GM23248 (cell line): ENCODE data around the gene POLA1.

Experiments
- EZH2 ChIP-seq: fragments of 200-600 bp; sonication (generic); IDR thresholded peaks from 2 replicates; pipeline ENCODE4 v1.6.1; 2018; ENCODE audit warnings: antibody characterized with exemption, mild to moderate bottlenecking; ENCODE audit not compliant: insufficient read depth, poor library complexity, severe bottlenecking
- EZH2phosphoT487 ChIP-seq: fragments of 200-600 bp; sonication (generic); IDR thresholded peaks from 2 replicates; pipeline ENCODE4 v1.6.1; 2018; ENCODE audit warnings: antibody characterized with exemption, moderate library complexity, mild to moderate bottlenecking, low read depth; ENCODE audit not compliant: insufficient read depth

GRCh38 chrX:24748196-24748595 is 54.5 kb downstream of the POLA1 start:
- TF ChIP-seq EZH2, result no peak
- no peak for TF ChIP-seq EZH2phosphoT487
